NCI-H2107 treated with DMSO at 0.1 percent for 48 hours (cell line): ENCODE results near the gene STX11.
"Not testable (repeated sequence)": the region's sequence is repeated elsewhere in the genome, so short reads cannot be mapped to it uniquely, and the experiment has no call there.

Experiments
- DNase-seq: peaks from one replicate; lab custom pipeline; 2025; ENCODE audit not compliant: unreplicated experiment; lab: John Stamatoyannopoulos, UW

STX11 gene

GRCh38 chr6:144171406-144171805, 21.1 kb downstream of the STX11 start:
- DNase-seq = no peak

GRCh38 chr6:144174006-144174405, 23.7 kb downstream of the STX11 start:
- no peak for DNase-seq

GRCh38 chr6:144176043-144176442, 25.7 kb downstream of the STX11 start:
- no peak for DNase-seq

- DNase-seq = no peak
Observed at GRCh38 chr6:144177726-144178125, 27.4 kb downstream of the STX11 start.

GRCh38 chr6:144178323-144178722, 28.0 kb downstream of the STX11 start:
- DNase-seq = no peak

GRCh38 chr6:144179237-144179636, 28.9 kb downstream of the STX11 start:
- no peak for DNase-seq

- no peak for DNase-seq
Observed at GRCh38 chr6:144179828-144180227, 29.5 kb downstream of the STX11 start.

- not testable (repeated sequence) for DNase-seq
Observed at GRCh38 chr6:144180354-144180753, 30.0 kb downstream of the STX11 start.

- no peak for DNase-seq
Observed at GRCh38 chr6:144181639-144182038, 31.3 kb downstream of the STX11 start.

GRCh38 chr6:144184186-144184585, 33.9 kb downstream of the STX11 start:
- DNase-seq = not testable (repeated sequence)

GRCh38 chr6:144185133-144185836, 35.0 kb downstream of the STX11 start:
- no peak for DNase-seq

GRCh38 chr6:144186817-144187625, 36.7 kb downstream of the STX11 start:
- DNase-seq = no peak

- DNase-seq = no peak
Observed at GRCh38 chr6:144189351-144189750, 39.0 kb downstream of the STX11 start.

- DNase-seq = no peak
Observed at GRCh38 chr6:144190080-144190479, 39.8 kb downstream of the STX11 start.

GRCh38 chr6:144190593-144190992, 40.3 kb downstream of the STX11 start:
- no peak for DNase-seq

- no peak for DNase-seq
Observed at GRCh38 chr6:144193181-144193580, 42.9 kb downstream of the STX11 start.

- DNase-seq = no peak
Observed at GRCh38 chr6:144194293-144194810, 44.0 kb downstream of the STX11 start.

- DNase-seq = no peak
Observed at GRCh38 chr6:144195671-144196270, 45.5 kb downstream of the STX11 start.

- DNase-seq = no peak
Observed at GRCh38 chr6:144197919-144198318, 47.6 kb downstream of the STX11 start.

GRCh38 chr6:144202879-144203468, 52.7 kb downstream of the STX11 start:
- DNase-seq = no peak

GRCh38 chr6:144211160-144211559, 60.8 kb downstream of the STX11 start:
- DNase-seq = no peak
